ENCODE data around the gene GPR152. TPM values are rescaled to one million over a fixed set of nuclear protein-coding genes. Genes with fewer than 3 reads are reported as not detected.

The GPR152 gene
- total RNA-seq, 4 donors from 2014 or later = 0.34 TPM; not detected in 3

- peaks cover 2% of the 10 kb centered on the region for H3K4me1 ChIP-seq
- no peaks in the 10 kb centered on the region for H3K27me3 ChIP-seq
- peaks cover 82% of the 10 kb centered on the region for H3K36me3 ChIP-seq
- H3K27ac ChIP-seq = no peak overlapping the region
- peak in 1 of 2 donors; percentile 73 for DNase-seq (ENCODE audit: low spot score in 2 of 2)
- TF ChIP-seq CTCF (IDR thresholded peaks at IDR 0.05) = no peak
- no peak for TF ChIP-seq POLR2A (IDR thresholded peaks at IDR 0.05)
- no peak for TF ChIP-seq POLR2AphosphoS5 (IDR thresholded peaks at IDR 0.05)
- TF ChIP-seq EP300 (IDR thresholded peaks at IDR 0.05) = no peak
- 82% methylated on average over 15 of the region's 24 CpGs for WGBS
- H3K9me3 ChIP-seq = no peaks in the 10 kb centered on the region
- no peak overlapping the region for H3K4me3 ChIP-seq
Measured at GRCh38 chr11:67491276-67492068, 38.9 kb upstream of the GPR152 start.

- no peaks in the 10 kb centered on the region for H3K27me3 ChIP-seq
- DNase-seq (ENCODE audit: low spot score in 2 of 2) = peak in 1 of 2 donors; percentile 76
- peaks cover 8% of the 10 kb centered on the region for H3K4me1 ChIP-seq
- no peak overlapping the region for H3K27ac ChIP-seq
- H3K4me3 ChIP-seq = no peak overlapping the region
- WGBS = 80% methylated on average over 14 of the region's 15 CpGs
- no peak for TF ChIP-seq EP300 (IDR thresholded peaks at IDR 0.05)
- no peak for TF ChIP-seq POLR2AphosphoS5 (IDR thresholded peaks at IDR 0.05)
- no peak for TF ChIP-seq CTCF (IDR thresholded peaks at IDR 0.05)
- TF ChIP-seq POLR2A (IDR thresholded peaks at IDR 0.05) = no peak
- peaks cover 76% of the 10 kb centered on the region for H3K36me3 ChIP-seq
- H3K9me3 ChIP-seq = no peaks in the 10 kb centered on the region
Measured at GRCh38 chr11:67490727-67491065, 38.2 kb upstream of the GPR152 start.

GRCh38 chr11:67489885-67490726 is 37.6 kb upstream of the GPR152 start:
- Histone ChIP-seq H3K9me3 (no peaks in the 10 kb centered on the region), H3K4me1 (peaks cover 9% of the 10 kb centered on the region), H3K27ac (no peak overlapping the region), H3K36me3 (peaks cover 72% of the 10 kb centered on the region), H3K4me3 (no peak overlapping the region), H3K27me3 (no peaks in the 10 kb centered on the region)
- 83% methylated on average over 12 of the region's 23 CpGs for WGBS
- no peak for DNase-seq (ENCODE audit: low spot score in 2 of 2)
- TF ChIP-seq POLR2AphosphoS5 (IDR thresholded peaks at IDR 0.05) (no peak), EP300 (IDR thresholded peaks at IDR 0.05) (no peak), CTCF (IDR thresholded peaks at IDR 0.05) (no peak)

GRCh38 chr11:67489203-67489884 is 36.8 kb upstream of the GPR152 start:
- Histone ChIP-seq H3K9me3 (no peaks in the 10 kb centered on the region), H3K4me1 (peaks cover 17% of the 10 kb centered on the region), H3K36me3 (peaks cover 65% of the 10 kb centered on the region), H3K4me3 (no peak overlapping the region), H3K27me3 (no peaks in the 10 kb centered on the region), H3K27ac (no peak overlapping the region)
- TF ChIP-seq CTCF (IDR thresholded peaks at IDR 0.05) = no peak
- no peak for TF ChIP-seq EP300 (IDR thresholded peaks at IDR 0.05)
- no peak for TF ChIP-seq POLR2A (IDR thresholded peaks at IDR 0.05)
- TF ChIP-seq POLR2AphosphoS5 (IDR thresholded peaks at IDR 0.05) = no peak
- DNase-seq (ENCODE audit: low spot score in 2 of 2) = no peak
- 89% methylated on average over 16 of the region's 25 CpGs for WGBS

Measured in suprapubic skin (tissue), 4 donors.